ENCODE measurements around the gene RND1.

DNA sequence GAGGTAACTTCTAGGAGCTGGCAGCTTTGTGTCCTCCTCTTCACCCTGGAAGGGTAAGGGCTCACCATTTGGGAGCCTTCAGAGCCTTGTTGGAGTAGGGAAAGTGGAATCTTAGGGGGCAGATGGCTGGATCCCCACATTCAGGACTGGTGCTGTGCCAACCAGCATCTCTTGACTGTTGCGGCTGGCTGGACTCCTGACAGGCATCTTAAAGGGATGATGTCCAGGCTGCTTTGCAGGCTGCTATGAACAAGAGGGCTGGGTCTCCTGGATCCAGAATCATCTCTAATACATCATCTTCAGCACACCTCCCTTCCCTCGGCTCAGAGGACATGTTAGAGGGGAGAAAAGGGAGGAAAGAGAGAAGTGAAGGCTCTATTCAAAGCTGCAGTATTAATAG lies 43.0 kb downstream of the RND1 start:
- TF ChIP-seq, protein P1, sequence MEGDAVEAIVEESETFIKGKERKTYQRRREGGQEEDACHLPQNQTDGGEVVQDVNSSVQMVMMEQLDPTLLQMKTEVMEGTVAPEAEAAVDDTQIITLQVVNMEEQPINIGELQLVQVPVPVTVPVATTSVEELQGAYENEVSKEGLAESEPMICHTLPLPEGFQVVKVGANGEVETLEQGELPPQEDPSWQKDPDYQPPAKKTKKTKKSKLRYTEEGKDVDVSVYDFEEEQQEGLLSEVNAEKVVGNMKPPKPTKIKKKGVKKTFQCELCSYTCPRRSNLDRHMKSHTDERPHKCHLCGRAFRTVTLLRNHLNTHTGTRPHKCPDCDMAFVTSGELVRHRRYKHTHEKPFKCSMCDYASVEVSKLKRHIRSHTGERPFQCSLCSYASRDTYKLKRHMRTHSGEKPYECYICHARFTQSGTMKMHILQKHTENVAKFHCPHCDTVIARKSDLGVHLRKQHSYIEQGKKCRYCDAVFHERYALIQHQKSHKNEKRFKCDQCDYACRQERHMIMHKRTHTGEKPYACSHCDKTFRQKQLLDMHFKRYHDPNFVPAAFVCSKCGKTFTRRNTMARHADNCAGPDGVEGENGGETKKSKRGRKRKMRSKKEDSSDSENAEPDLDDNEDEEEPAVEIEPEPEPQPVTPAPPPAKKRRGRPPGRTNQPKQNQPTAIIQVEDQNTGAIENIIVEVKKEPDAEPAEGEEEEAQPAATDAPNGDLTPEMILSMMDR (IDR thresholded peaks at IDR 0.05), result no peak
- TF ChIP-seq POLR2A (IDR thresholded peaks at IDR 0.05), result no peak
